ENCODE measurements around the gene SPRY1.

The SPRY1 gene

GRCh38 chr4:123412091-123412505, 15.5 kb downstream of the SPRY1 start:
- no peak for DNase-seq

GRCh38 chr4:123412700-123413512, 16.3 kb downstream of the SPRY1 start:
- no peak for DNase-seq

- DNase-seq = no peak
These were observed 19.0 kb downstream of the SPRY1 start for GRCh38 chr4:123415576-123415975.

- DNase-seq = peak; percentile 66
These were observed 19.4 kb downstream of the SPRY1 start for GRCh38 chr4:123415977-123416376.

GRCh38 chr4:123417813-123418212, 21.2 kb downstream of the SPRY1 start:
- no peak for DNase-seq

GRCh38 chr4:123418351-123418931, 21.8 kb downstream of the SPRY1 start:
- no peak for DNase-seq

- no peak for DNase-seq
These were observed 23.5 kb downstream of the SPRY1 start for GRCh38 chr4:123419885-123420755.

GRCh38 chr4:123421227-123421936, 24.8 kb downstream of the SPRY1 start:
- no peak for DNase-seq

- DNase-seq = no peak
These were observed 25.6 kb downstream of the SPRY1 start for GRCh38 chr4:123421937-123422781.

- no peak for DNase-seq
These were observed 27.2 kb downstream of the SPRY1 start for GRCh38 chr4:123423819-123424218.

- DNase-seq = no peak
These were observed 31.4 kb downstream of the SPRY1 start for GRCh38 chr4:123427951-123428350.

- DNase-seq = no peak
These were observed 33.4 kb downstream of the SPRY1 start for GRCh38 chr4:123430031-123430430.

GRCh38 chr4:123430501-123430900, 33.9 kb downstream of the SPRY1 start:
- no peak for DNase-seq

- DNase-seq = no peak
These were observed 37.0 kb downstream of the SPRY1 start for GRCh38 chr4:123433573-123433972.

- no peak for DNase-seq
These were observed 37.4 kb downstream of the SPRY1 start for GRCh38 chr4:123433976-123434375.

- DNase-seq = no peak
These were observed 38.9 kb downstream of the SPRY1 start for GRCh38 chr4:123435246-123436113.

- DNase-seq = no peak
These were observed 41.4 kb downstream of the SPRY1 start for GRCh38 chr4:123438031-123438430.

- no peak for DNase-seq
These were observed 47.0 kb downstream of the SPRY1 start for GRCh38 chr4:123443401-123444289.

GRCh38 chr4:123444290-123444731, 47.7 kb downstream of the SPRY1 start:
- DNase-seq = peak; percentile 65
